Tongue (tissue), 3 donors: Measurements from ENCODE around the gene RXYLT1. TPM values are rescaled to one million over a fixed set of nuclear protein-coding genes. Genes with fewer than 3 reads are reported as not detected.

ENCODE experiments used
- DNase-seq: peaks from one replicate; pipeline ENCODE4 v3.0.0-alpha.2; 2015
- small RNA-seq: library from RNA; depleted of rRNA; stranded (forward); fragments of <200 nt; gene quantifications from one replicate; pipeline ENCODE3, GENCODE V24; 2014; ENCODE audit warnings: low replicate concordance
- total RNA-seq: library from RNA; depleted of rRNA; stranded (reverse); fragments of >200 nt; gene quantifications from one replicate; pipeline ENCODE4 v1.2.3, GENCODE V29; 2014

Gene RXYLT1
- total RNA-seq, 1 donor from 2014 or later: 17.8 TPM

GRCh38 chr12:63844391-63845341 lies 65.0 kb downstream of the RXYLT1 start, which contains the start of gene SRGAP1:
Gene SRGAP1, plus strand, starts transcription at chr12:63844700. Its CDS starts 117 bp downstream, at chr12:63844817.
- DNase-seq: peak; percentile 87

DNA sequence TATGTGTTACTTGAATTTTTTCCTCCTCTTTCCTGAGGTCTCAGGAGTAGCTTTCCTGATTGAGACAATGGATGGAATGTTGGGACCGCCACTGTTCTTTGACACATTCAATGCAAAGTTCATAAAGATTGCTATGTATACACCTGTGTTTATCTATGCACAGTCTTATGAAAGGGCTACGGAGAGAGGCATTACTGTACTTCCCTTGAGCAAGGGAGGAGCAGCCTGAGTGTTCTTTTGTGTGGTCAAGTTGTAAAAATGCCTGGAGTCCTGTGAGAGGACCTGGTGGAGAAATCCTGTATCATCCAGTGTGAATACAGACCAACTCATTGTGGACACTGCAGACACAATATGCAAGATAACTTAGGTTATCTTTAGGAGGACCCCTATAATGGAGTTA lies 66.0 kb downstream of the RXYLT1 start:
- DNase-seq: peak; percentile 21

DNA sequence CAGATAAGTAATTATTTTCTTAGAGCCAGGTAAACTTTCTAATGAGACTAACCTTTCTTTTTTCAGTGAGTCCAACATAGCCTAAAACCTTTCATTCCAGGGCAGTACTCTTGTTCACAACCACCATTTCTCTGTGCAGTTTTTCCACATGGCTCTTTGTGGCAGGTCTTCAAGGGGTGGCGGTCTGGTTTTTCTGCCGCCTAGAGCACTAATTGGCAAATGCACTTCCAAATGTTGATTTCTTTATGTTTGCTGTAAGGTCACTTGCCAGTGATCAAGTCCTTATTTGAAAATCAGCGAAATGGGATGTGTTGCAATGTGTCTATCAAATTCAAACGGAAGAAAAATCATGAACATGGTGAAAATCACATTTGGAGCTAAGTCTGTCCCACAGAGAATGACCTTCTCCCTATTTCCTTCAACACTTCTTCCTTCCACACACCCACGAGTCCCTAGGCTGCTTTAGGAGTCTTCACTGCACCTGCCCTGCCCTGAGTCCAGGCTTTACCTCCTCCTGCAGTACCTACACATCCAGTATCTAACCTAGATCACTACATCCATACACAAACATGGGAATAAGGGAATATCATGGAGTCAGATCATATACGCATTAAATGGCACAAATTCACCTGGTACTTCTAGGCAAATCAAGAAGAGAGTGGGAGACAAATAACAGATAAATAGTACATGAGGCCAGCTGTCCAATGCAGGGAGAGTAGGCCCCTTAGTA lies 66.7 kb downstream of the RXYLT1 start:
- DNase-seq: peak; percentile 32

GRCh38 chr12:63848450-63848849 lies 68.7 kb downstream of the RXYLT1 start:
- no peak for DNase-seq

DNA sequence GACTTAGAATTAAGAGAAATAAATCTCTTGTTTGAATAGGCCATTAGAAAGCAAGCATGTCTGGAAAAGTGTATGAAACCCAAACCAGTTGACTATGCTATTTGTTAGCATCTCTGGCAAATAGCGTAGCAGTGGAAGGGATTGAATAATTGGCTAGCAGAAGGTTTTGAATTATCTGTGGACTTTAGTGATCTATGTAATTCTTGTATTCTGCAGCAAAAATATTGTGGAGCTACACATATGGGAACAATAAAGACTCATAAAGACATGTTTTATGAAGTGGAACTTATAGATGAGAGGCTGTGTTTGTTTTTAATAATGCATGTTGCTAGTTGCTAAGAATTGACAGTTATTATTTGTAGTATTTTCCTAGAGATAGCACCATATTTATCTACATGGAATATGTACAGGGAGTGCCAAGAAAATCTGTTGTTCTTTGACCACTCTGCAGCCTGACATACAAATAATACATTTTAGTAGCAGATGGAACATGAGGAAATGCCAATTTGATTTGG lies 69.5 kb downstream of the RXYLT1 start:
- DNase-seq: no peak

DNA sequence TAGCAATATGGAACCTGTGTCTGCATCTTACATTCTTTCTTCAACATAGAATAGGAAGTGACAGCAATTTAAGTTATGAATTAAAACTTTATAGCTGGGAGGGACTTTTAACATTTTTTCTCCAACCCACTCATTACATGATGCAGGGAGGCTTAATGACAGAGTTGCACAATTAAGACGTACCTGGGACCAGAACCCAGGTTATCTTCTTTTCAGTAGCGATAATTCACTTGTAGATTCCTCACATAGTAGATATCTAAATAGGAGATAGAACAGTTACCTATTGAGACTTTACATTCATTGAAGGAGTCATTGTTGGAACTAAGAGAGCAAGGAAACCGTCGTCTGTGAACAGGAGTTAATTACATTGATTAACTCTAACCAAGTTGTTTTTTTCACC lies 69.9 kb downstream of the RXYLT1 start:
- no peak for DNase-seq

GRCh38 chr12:63853978-63854377 lies 74.3 kb downstream of the RXYLT1 start:
- no peak for DNase-seq

- no peak for DNase-seq
These were observed 75.6 kb downstream of the RXYLT1 start for GRCh38 chr12:63855299-63855698.

DNA sequence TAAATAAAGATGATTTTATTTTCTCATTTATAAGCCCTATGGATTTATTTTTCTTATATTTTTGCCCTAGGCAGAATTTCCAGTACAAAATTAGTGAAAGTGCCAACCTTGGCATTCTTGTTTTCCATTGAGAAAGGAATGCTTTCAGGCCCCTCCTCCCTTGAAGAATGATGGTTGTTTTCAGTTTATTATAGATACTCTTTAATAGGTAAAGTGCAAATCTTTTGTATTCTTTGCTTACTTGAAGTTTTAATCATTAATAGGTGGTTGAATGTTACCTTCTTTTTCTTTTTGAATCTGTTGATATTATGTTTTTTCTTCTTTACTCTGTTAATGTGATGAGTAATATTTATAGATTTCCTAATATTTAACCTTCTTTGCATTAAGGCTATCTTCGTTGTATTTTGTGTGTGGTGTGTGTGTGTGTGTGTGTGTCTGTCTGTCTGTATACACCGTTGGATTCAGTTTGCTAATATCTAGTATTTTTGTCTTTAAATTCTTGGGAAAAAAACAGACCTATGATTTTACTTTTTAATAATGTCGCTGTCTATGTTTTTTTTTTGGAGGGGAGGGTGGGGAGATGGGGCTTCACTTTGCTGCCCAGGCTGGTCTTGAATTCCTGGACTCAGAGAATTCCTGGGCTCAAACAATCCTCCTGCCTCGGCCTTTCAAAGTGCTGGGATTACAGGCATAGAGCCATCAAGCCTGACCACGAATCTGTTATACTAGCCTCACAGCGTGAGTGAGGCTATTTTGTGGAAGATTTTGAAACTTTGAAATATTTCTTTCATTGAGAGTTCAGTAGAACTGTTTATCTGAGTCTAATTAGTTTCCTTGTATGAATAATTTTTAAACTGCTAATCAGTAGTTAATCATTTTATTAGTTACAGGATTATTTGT lies 78.3 kb downstream of the RXYLT1 start:
- DNase-seq: no peak

Small RNA genes within 50 kb of the gene (small RNA-seq; reads per million reads assigned to genes)
- gene AC084357.1: not detected

Other genes with a start within 250 kb of the RXYLT1 start
- 19.1 TPM for gene DPY19L2, start 111.4 kb upstream of the RXYLT1 start, total RNA-seq
- 6.1 TPM for gene SRGAP1, start 64.8 kb downstream of the RXYLT1 start, total RNA-seq